ENCODE data around the gene BMP7.

The BMP7 gene

GRCh38 chr20:57135875-57136274 is 130.6 kb downstream of the BMP7 start:
- Histone ChIP-seq H3K9ac (ENCODE audit: low read depth, low read length, poor library complexity, severe bottlenecking) (no peak overlapping the region), H3F3A (ENCODE audit: low read depth) (no peaks in the 10 kb centered on the region), H3K36me3 (ENCODE audit: insufficient read depth, low read length) (no peaks in the 10 kb centered on the region), H3K9me3 (ENCODE audit: insufficient read depth, low read depth, low read length) (no peaks in the 10 kb centered on the region), H3K4me2 (ENCODE audit: low read depth, low read length, poor library complexity, severe bottlenecking) (no peak overlapping the region), H3K27me3 (ENCODE audit: insufficient read depth, low read length, poor library complexity, severe bottlenecking) (no peaks in the 10 kb centered on the region), H3K4me1 (ENCODE audit: insufficient read depth, low read length, poor library complexity, severe bottlenecking) (no peaks in the 10 kb centered on the region), H2AFZ (ENCODE audit: low read length) (0 out of 2 replicates have a peak overlapping the region, but pooled peaks have one; percentile 30), H3K9me2 (replicated peaks; ENCODE audit: low read depth, low read length) (no peaks in the 10 kb centered on the region), H3K79me2 (ENCODE audit: insufficient read depth, low read length) (no peaks in the 10 kb centered on the region), H4K20me1 (ENCODE audit: insufficient read depth, low read length, poor library complexity, severe bottlenecking) (no peaks in the 10 kb centered on the region), H3K4me3 (ENCODE audit: low read length, poor library complexity, severe bottlenecking) (no peak overlapping the region)
- no peak for TF ChIP-seq EZH2phosphoT487 (IDR thresholded peaks at IDR 0.05; ENCODE audit: borderline replicate concordance)
- TF ChIP-seq CTCF (conservative IDR thresholded peaks at IDR 0.05; ENCODE audit: low read length), result no peak

GRCh38 chr20:57134804-57135203 is 131.6 kb downstream of the BMP7 start:
- TF ChIP-seq CTCF (conservative IDR thresholded peaks at IDR 0.05; ENCODE audit: low read length), result no peak
- no peak for TF ChIP-seq EZH2phosphoT487 (IDR thresholded peaks at IDR 0.05; ENCODE audit: borderline replicate concordance)
- no peak overlapping the region for H3K4me3 ChIP-seq (ENCODE audit: low read length, poor library complexity, severe bottlenecking)
- no peaks in the 10 kb centered on the region for H3K9me2 ChIP-seq (replicated peaks; ENCODE audit: low read depth, low read length)
- no peaks in the 10 kb centered on the region for H4K20me1 ChIP-seq (ENCODE audit: insufficient read depth, low read length, poor library complexity, severe bottlenecking)
- no peak overlapping the region for H3K9ac ChIP-seq (ENCODE audit: low read depth, low read length, poor library complexity, severe bottlenecking)
- no peaks in the 10 kb centered on the region for H3K4me1 ChIP-seq (ENCODE audit: insufficient read depth, low read length, poor library complexity, severe bottlenecking)
- H2AFZ ChIP-seq (ENCODE audit: low read length), result no peak overlapping the region
- H3K4me2 ChIP-seq (ENCODE audit: low read depth, low read length, poor library complexity, severe bottlenecking), result no peak overlapping the region
- H3K79me2 ChIP-seq (ENCODE audit: insufficient read depth, low read length), result no peaks in the 10 kb centered on the region
- no peaks in the 10 kb centered on the region for H3F3A ChIP-seq (ENCODE audit: low read depth)
- no peaks in the 10 kb centered on the region for H3K9me3 ChIP-seq (ENCODE audit: insufficient read depth, low read depth, low read length)
- H3K36me3 ChIP-seq (ENCODE audit: insufficient read depth, low read length), result no peaks in the 10 kb centered on the region
- H3K27me3 ChIP-seq (ENCODE audit: insufficient read depth, low read length, poor library complexity, severe bottlenecking), result no peaks in the 10 kb centered on the region

GRCh38 chr20:57133926-57134650 is 132.4 kb downstream of the BMP7 start:
- Histone ChIP-seq H3K9ac (ENCODE audit: low read depth, low read length, poor library complexity, severe bottlenecking) (no peak overlapping the region), H3K9me3 (ENCODE audit: insufficient read depth, low read depth, low read length) (no peaks in the 10 kb centered on the region), H3K4me2 (ENCODE audit: low read depth, low read length, poor library complexity, severe bottlenecking) (no peak overlapping the region), H3K27me3 (ENCODE audit: insufficient read depth, low read length, poor library complexity, severe bottlenecking) (no peaks in the 10 kb centered on the region), H3K79me2 (ENCODE audit: insufficient read depth, low read length) (no peaks in the 10 kb centered on the region), H3K4me1 (ENCODE audit: insufficient read depth, low read length, poor library complexity, severe bottlenecking) (no peaks in the 10 kb centered on the region), H3F3A (ENCODE audit: low read depth) (no peaks in the 10 kb centered on the region), H3K4me3 (ENCODE audit: low read length, poor library complexity, severe bottlenecking) (no peak overlapping the region), H4K20me1 (ENCODE audit: insufficient read depth, low read length, poor library complexity, severe bottlenecking) (no peaks in the 10 kb centered on the region), H2AFZ (ENCODE audit: low read length) (no peak overlapping the region), H3K36me3 (ENCODE audit: insufficient read depth, low read length) (no peaks in the 10 kb centered on the region), H3K9me2 (replicated peaks; ENCODE audit: low read depth, low read length) (no peaks in the 10 kb centered on the region)
- no peak for TF ChIP-seq CTCF (conservative IDR thresholded peaks at IDR 0.05; ENCODE audit: low read length)
- TF ChIP-seq EZH2phosphoT487 (IDR thresholded peaks at IDR 0.05; ENCODE audit: borderline replicate concordance), result no peak
